Esophagus squamous epithelium (tissue), 5 donors: ENCODE measurements around the gene FCRLB. TPM values are rescaled to one million over a fixed set of nuclear protein-coding genes. Genes with fewer than 3 reads are reported as not detected.
A peak's percentile ranks its signal among the peaks of the same experiment; 100 is the strongest.

Experiments used
- DNase-seq: peaks from one replicate; lab custom pipeline; 2025; lab: John Stamatoyannopoulos, UW
- H3K27ac ChIP-seq, 4 donors: fragments of 200-600 bp; sonication (generic); one replicate each; pipeline ENCODE4 v1.5.1; 2016 to 2019; ENCODE audit warnings: mild to moderate bottlenecking in 1 of 4
- H3K27me3 ChIP-seq, 4 donors: fragments of 200-600 bp; sonication (generic); 1 replicate in 3 of 4; 2 replicates in 1 of 4; pipeline versions ENCODE4 v1.5.1 to v1.6.0; 2017 to 2021; ENCODE audit warnings: antibody characterized with exemption in 1 of 4
- H3K36me3 ChIP-seq, 3 donors: fragments of 200-600 bp; sonication (generic); one replicate each; pipeline ENCODE4 v1.5.1; 2016 to 2019
- H3K4me1 ChIP-seq, 3 donors: fragments of 200-600 bp; sonication (generic); one replicate each; pipeline ENCODE4 v1.5.1; 2017 to 2019
- H3K4me3 ChIP-seq, 4 donors: fragments of 200-600 bp; sonication (generic); 1 replicate in 3 of 4; 2 replicates in 1 of 4; pipeline ENCODE4 v1.5.1; 2016 to 2019; ENCODE audit warnings: mild to moderate bottlenecking in 2 of 4, moderate library complexity in 1 of 4
- H3K9me3 ChIP-seq, 3 donors: fragments of 200-600 bp; sonication (generic); one replicate each; pipeline ENCODE4 v1.5.1; 2016 to 2019
- CTCF ChIP-seq, 6 experiments: fragments of 450-650 bp in 4 of 6; fragments of 200-600 bp in 2 of 6; sonication (generic) in 2 of 6; IDR thresholded peaks; one replicate each; pipeline ENCODE4 v1.5.1; 2016 to 2019; ENCODE audit warnings: antibody characterized with exemption in 6 of 6, mild to moderate bottlenecking in 4 of 6, moderate library complexity in 4 of 6
- POLR2A ChIP-seq, 4 donors: fragments of 450-650 bp; IDR thresholded peaks; one replicate each; pipeline ENCODE4 v1.6.1; 2017; ENCODE audit warnings: antibody characterized with exemption in 4 of 4, mild to moderate bottlenecking in 4 of 4, moderate library complexity in 3 of 4
- WGBS, 2 donors: methylation state at CpG; one replicate each; pipeline ENCODE4 v1.1.5; 2018; 5-methylcytosine and 5-hydroxymethylcytosine counted together
- intact Hi-C: fragments of 100-400 bp; cut with DNase I; formaldehyde crosslinking; loops from one replicate; pipeline ENCODE4 v1.15.0; 2022
- small RNA-seq, 4 donors: library from RNA; depleted of rRNA; stranded (forward); fragments of <200 nt; gene quantifications; one replicate each; pipeline ENCODE3, GENCODE V24; 2016
- total RNA-seq, 4 donors: library from RNA; depleted of rRNA; stranded (reverse); fragments of >200 nt; gene quantifications; one replicate each; pipeline ENCODE4 v1.1.0, GENCODE V29; 2016
- donor health status: DM: yes; HTN: yes; CAD: no.

Gene FCRLB
- total RNA-seq, 4 donors from 2014 or later, result 0.31 to 1.2 (median 0.83) TPM

- no peak for TF ChIP-seq CTCF (IDR thresholded peaks at IDR 0.05)
- TF ChIP-seq POLR2A (IDR thresholded peaks at IDR 0.05), result no peak
- Histone ChIP-seq H3K4me3 (no peak overlapping the region), H3K27me3 (no peaks in the 10 kb centered on the region), H3K4me1 (peaks cover 0 to 59% (median 12%) of the 10 kb centered on the region in 3 donors), H3K36me3 (no peaks in the 10 kb centered on the region), H3K27ac (peak overlapping the region in 2 of 4 donors; percentile 44 to 54), H3K9me3 (no peaks in the 10 kb centered on the region)
- intact Hi-C loops, result no loop called here
- no peak for DNase-seq
- 77 to 80% methylated on average over 2 of the region's 2 CpGs for WGBS, 2 donors
These were observed 50.6 kb downstream of the FCRLB start for GRCh38 chr1:161771973-161772372.

GRCh38 chr1:161772397-161772796, 51.1 kb downstream of the FCRLB start:
- peak overlapping the region in 2 of 4 donors; percentile 44 to 54 for H3K27ac ChIP-seq
- DNase-seq, result no peak

GRCh38 chr1:161773791-161774190, 52.4 kb downstream of the FCRLB start:
- intact Hi-C loops, result no loop called here
- Histone ChIP-seq H3K36me3 (peaks cover 0 to 7% (median 0%) of the 10 kb centered on the region in 3 donors), H3K27ac (no peak overlapping the region), H3K27me3 (no peaks in the 10 kb centered on the region), H3K4me1 (peaks cover 0 to 40% (median 0%) of the 10 kb centered on the region in 3 donors), H3K9me3 (no peaks in the 10 kb centered on the region), H3K4me3 (no peak overlapping the region)
- no peak for DNase-seq
- WGBS, 2 donors, result 57 to 73% methylated on average over 4 of the region's 4 CpGs
- TF ChIP-seq POLR2A (IDR thresholded peaks at IDR 0.05) (no peak), CTCF (IDR thresholded peaks at IDR 0.05) (no peak)

More at GRCh38 chr1:161772397-161772796, 51.1 kb downstream of the FCRLB start:
- TF ChIP-seq POLR2A (IDR thresholded peaks at IDR 0.05) (peak in 1 of 4 donors; percentile 15), CTCF (IDR thresholded peaks at IDR 0.05) (no peak)
- no peaks in the 10 kb centered on the region for H3K9me3 ChIP-seq
- H3K27me3 ChIP-seq, result no peaks in the 10 kb centered on the region
- H3K4me3 ChIP-seq, result no peak overlapping the region
- H3K36me3 ChIP-seq, result no peaks in the 10 kb centered on the region
- H3K4me1 ChIP-seq, result peaks cover 0 to 54% (median 8%) of the 10 kb centered on the region in 3 donors
- intact Hi-C loops, result no loop called here

GRCh38 chr1:161777261-161777660, 55.9 kb downstream of the FCRLB start:
- DNase-seq, result no peak
- intact Hi-C loops, result no loop called here
- Histone ChIP-seq H3K36me3 (peaks cover 0 to 33% (median 0%) of the 10 kb centered on the region in 3 donors), H3K4me1 (peaks cover 0 to 8% (median 0%) of the 10 kb centered on the region in 3 donors), H3K27me3 (no peaks in the 10 kb centered on the region), H3K4me3 (no peak overlapping the region), H3K9me3 (no peaks in the 10 kb centered on the region), H3K27ac (no peak overlapping the region)
- WGBS, 2 donors, result 76 to 86% methylated on average over 2 of the region's 2 CpGs
- TF ChIP-seq POLR2A (IDR thresholded peaks at IDR 0.05) (no peak), CTCF (IDR thresholded peaks at IDR 0.05) (no peak)

Small RNA genes lying within 50 kb of the gene (small RNA-seq; reads per million reads assigned to genes)
- gene RF00019 (0 reads per million in 4 donors), gene RN7SL466P (0 reads per million in 4 donors)

Other genes starting within 250 kb of the FCRLB start
- gene FCGR2A, start 216.1 kb upstream of the FCRLB start, total RNA-seq, result 10 to 100 TPM in 2 of 4 donors, 1 to 10 TPM in 2; 4.3 to 33.9 (median 19.6) TPM
- 1 to 10 TPM; 1.3 to 4.2 (median 3.2) TPM for gene HSPA6, start 197.0 kb upstream of the FCRLB start, total RNA-seq
- 10 to 100 TPM in 1 of 4 donors, 1 to 10 TPM in 2, under 1 TPM in 1; 0.23 to 15.5 (median 1.9) TPM for gene FCGR3A, start 171.7 kb upstream of the FCRLB start, total RNA-seq
- gene FCGR3B, start 90.4 kb upstream of the FCRLB start, total RNA-seq, result under 1 TPM in 2 of 4 donors, not detected in 2; 0.53 to 0.57 TPM
- 10 to 100 TPM in 2 of 4 donors, 1 to 10 TPM in 2; 1.1 to 25.2 (median 7.4) TPM for gene FCGR2B, start 58.4 kb upstream of the FCRLB start, total RNA-seq
- under 1 TPM in 1 of 4 donors, not detected in 3; 0.62 TPM for gene FCRLA, start 14.3 kb upstream of the FCRLB start, total RNA-seq
- gene DUSP12, start 28.2 kb downstream of the FCRLB start, total RNA-seq, result 10 to 100 TPM in 3 of 4 donors, 1 to 10 TPM in 1; 6.0 to 24.0 (median 15.1) TPM
- gene ATF6, start 44.8 kb downstream of the FCRLB start, total RNA-seq, result 10 to 100 TPM; 13.4 to 24.8 (median 17.6) TPM